ENCODE data around the gene MTMR10. TPM values are rescaled to one million over a fixed set of nuclear protein-coding genes. Genes with fewer than 3 reads are reported as not detected.

The MTMR10 gene, protein sequence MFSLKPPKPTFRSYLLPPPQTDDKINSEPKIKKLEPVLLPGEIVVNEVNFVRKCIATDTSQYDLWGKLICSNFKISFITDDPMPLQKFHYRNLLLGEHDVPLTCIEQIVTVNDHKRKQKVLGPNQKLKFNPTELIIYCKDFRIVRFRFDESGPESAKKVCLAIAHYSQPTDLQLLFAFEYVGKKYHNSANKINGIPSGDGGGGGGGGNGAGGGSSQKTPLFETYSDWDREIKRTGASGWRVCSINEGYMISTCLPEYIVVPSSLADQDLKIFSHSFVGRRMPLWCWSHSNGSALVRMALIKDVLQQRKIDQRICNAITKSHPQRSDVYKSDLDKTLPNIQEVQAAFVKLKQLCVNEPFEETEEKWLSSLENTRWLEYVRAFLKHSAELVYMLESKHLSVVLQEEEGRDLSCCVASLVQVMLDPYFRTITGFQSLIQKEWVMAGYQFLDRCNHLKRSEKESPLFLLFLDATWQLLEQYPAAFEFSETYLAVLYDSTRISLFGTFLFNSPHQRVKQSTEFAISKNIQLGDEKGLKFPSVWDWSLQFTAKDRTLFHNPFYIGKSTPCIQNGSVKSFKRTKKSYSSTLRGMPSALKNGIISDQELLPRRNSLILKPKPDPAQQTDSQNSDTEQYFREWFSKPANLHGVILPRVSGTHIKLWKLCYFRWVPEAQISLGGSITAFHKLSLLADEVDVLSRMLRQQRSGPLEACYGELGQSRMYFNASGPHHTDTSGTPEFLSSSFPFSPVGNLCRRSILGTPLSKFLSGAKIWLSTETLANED
- total RNA-seq = 25.4 and 37.6 TPM in 2 replicates

DNA sequence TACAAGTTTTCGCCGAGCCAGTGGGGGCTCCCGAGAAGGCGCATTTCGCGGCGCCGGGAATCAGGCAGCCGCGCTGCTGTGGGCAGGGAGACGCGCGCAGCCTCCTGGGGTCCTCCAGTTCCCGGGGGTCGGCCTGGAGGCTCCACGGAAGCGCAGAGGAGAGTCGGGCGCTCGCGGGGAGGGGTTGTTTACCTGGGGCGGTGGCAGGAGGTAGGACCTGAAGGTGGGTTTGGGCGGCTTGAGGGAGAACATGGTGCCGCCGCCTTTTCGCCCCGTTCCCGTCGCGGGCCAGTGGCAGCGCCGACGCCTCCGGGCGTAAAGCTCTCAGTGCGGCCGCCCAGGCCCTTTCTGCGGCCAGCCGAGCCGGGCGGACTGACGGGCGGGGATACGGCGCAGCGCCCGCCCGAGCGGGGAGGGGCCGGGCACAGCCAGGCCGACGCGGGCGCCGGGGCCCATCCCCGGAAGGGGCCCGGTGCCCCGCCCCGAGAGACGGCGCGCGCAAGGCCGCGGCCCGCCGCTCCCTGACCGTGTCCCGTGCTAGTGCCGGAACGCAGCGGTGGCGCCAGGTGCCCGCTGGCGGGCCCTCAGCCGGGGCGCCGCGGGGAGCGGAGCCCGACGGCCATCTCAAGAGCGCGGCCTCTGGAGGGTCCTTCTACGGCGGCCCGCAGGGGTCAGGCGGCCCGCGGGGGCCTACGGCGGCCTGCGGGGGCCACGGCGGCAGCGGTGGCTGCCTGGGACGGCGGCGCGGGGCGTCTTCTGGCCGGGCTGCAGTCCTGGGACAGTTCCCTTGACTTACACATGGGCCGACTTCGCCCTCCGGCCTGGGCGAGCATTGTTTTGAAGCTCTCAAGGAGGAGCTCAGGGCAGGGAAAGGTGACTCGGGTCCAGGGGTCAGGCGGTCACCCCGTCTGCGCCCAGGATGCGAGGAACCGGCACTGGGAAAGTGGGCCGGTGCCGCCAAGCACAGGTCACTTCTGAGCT lies at the start of gene MTMR10:
Gene MTMR10, minus strand, starts transcription at position 374 of the 981 bp plus-strand sequence. Its CDS starts 122 bp downstream, at position 252.
- peak within 1 kb of the TSS; percentile 96 for H3K4me3 ChIP-seq (ENCODE audit: low read depth, low read length)
- peak; percentile 75 for DNase-seq (ENCODE audit: low read depth)
- TF ChIP-seq, protein P1, sequence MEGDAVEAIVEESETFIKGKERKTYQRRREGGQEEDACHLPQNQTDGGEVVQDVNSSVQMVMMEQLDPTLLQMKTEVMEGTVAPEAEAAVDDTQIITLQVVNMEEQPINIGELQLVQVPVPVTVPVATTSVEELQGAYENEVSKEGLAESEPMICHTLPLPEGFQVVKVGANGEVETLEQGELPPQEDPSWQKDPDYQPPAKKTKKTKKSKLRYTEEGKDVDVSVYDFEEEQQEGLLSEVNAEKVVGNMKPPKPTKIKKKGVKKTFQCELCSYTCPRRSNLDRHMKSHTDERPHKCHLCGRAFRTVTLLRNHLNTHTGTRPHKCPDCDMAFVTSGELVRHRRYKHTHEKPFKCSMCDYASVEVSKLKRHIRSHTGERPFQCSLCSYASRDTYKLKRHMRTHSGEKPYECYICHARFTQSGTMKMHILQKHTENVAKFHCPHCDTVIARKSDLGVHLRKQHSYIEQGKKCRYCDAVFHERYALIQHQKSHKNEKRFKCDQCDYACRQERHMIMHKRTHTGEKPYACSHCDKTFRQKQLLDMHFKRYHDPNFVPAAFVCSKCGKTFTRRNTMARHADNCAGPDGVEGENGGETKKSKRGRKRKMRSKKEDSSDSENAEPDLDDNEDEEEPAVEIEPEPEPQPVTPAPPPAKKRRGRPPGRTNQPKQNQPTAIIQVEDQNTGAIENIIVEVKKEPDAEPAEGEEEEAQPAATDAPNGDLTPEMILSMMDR (IDR thresholded peaks at IDR 0.05; ENCODE audit: insufficient read depth, low read depth, low read length) = no peak

DNA sequence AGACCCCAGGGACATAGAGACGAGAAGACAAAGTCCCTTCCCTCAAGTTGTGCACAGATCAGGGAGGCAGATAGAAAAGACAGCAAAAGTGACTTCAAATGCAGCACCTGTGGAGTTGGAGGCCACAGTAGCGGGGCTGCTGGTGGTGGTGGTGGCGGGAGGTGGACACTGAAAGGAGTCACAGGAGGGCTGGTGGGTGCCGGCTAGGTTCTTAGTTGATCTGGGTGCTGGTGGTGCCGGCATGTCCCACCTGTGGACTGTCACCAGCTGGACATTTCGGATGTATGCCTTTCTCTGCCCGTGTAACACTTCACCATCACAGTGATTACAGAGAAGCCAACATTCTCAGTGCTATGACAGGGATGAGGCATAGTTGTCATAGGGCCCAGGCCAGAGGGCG lies 49.2 kb upstream of the MTMR10 start:
- H3K4me3 ChIP-seq (ENCODE audit: low read depth, low read length) = no peak overlapping the region
- DNase-seq (ENCODE audit: low read depth) = no peak
- TF ChIP-seq, protein P1 (IDR thresholded peaks at IDR 0.05; ENCODE audit: insufficient read depth, low read depth, low read length) = no peak

DNA sequence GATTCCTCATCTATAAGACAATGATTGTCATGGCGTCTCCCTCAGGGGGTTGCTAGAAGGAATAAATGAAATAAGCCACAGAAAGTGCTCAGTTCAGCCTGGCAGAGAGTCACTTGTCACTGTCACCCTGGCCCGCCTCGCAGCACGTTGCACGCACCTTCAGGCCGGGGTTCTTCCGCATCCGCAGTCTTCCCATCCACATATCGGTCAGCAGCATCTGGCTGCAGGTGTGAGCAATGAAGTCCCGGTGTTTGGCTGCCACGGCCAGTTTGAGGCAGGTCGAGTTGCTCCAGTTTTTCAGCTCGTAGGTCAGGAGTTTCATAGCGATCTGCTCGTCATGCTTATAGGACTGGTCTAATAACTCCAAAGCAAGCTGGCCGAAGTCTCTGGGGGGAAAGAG lies 48.5 kb upstream of the MTMR10 start:
- no peak for DNase-seq (ENCODE audit: low read depth)
- TF ChIP-seq, protein P1 (IDR thresholded peaks at IDR 0.05; ENCODE audit: insufficient read depth, low read depth, low read length) = no peak
- H3K4me3 ChIP-seq (ENCODE audit: low read depth, low read length) = no peak overlapping the region

DNA sequence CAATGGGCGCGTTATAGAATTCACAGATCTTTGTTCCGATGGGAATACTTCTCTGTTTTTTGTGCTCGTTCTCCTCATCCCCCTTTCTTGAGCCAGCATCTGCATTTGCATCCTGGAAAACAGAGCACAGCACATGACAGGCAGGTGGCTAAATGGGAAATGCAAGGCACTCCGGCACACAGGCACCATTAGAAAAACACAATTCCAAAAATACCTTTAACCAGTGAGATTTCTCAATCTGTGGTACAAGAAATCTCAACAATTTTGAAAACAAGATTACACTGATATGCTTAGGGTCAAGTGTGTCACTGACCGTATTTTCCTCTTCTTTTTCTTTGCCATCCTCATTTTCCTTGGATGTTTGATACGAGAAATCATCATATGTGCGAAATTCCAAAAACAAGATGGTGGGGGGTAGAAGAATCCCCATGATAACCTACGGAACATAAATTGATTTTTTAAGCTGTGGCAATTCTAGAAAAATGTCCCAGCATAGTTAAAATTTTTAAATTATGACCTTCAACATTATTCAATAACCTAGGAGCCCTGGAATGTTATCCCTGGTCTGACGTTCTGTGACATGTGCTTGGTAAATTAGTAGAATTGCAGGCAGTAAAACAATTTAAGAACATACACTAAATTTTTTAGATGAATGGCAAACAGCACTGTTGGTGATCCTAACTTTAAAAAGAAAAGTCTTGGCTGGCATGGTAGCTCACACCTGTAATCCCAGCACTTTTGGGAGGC lies 46.5 kb upstream of the MTMR10 start:
- DNase-seq (ENCODE audit: low read depth) = no peak
- H3K4me3 ChIP-seq (ENCODE audit: low read depth, low read length) = no peak overlapping the region
- TF ChIP-seq, protein P1 (IDR thresholded peaks at IDR 0.05; ENCODE audit: insufficient read depth, low read depth, low read length) = no peak

DNA sequence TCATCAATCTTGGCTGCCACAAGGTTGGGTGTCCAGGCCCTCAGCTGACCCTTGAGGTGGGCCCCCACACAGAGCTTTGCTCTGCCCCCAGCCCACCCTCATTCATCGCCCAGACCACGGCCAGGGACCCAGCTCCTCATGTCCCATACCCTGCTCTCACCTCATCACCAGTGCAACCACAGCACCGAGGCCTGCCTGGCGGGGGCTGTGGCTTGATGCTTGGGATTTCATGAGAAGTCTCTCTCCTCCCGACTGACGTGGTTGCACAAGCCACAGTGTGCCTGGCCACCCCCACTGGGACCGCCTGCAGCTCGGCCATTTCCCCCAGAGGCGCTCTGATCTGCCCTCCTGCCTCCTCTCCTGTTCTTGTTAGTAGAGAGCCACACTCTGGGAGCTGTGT lies 45.4 kb upstream of the MTMR10 start:
- TF ChIP-seq, protein P1 (IDR thresholded peaks at IDR 0.05; ENCODE audit: insufficient read depth, low read depth, low read length) = no peak

More for the DNA sequence above, 45.4 kb upstream of the MTMR10 start:
- no peak for DNase-seq (ENCODE audit: low read depth)
- no peak overlapping the region for H3K4me3 ChIP-seq (ENCODE audit: low read depth, low read length)
